GM21786 (cell line): ENCODE data around the gene HSFY2.
"Not testable (repeated sequence)": the region's sequence is repeated elsewhere in the genome, so short reads cannot be mapped to it uniquely, and the experiment has no call there.

Source experiments
- ATAC-seq: cut with Tn5 transposase; IDR thresholded peaks from one replicate; pipeline ENCODE4 v1.9.1; 2021; ENCODE audit not compliant: unreplicated experiment

HSFY2 gene, protein sequence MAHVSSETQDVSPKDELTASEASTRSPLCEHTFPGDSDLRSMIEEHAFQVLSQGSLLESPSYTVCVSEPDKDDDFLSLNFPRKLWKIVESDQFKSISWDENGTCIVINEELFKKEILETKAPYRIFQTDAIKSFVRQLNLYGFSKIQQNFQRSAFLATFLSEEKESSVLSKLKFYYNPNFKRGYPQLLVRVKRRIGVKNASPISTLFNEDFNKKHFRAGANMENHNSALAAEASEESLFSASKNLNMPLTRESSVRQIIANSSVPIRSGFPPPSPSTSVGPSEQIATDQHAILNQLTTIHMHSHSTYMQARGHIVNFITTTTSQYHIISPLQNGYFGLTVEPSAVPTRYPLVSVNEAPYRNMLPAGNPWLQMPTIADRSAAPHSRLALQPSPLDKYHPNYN

DNA sequence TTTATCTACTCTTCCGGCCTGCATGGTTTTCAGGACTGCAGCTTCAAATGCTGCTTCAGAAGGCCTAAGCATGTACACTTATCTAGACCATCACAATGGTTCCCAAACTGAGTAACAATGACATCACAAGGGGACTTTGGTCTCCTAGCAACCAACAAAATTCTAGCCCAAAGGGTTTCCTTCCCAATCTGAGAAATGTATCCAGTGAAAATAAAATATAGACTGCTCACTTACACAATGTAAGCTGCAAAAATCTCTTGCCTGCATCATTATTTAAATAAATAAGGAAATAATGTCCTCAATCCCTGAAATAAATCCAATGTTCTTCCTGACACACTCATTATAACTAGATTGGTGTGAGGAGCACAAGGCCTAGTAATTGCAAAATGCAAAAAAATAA lies at the start of gene HSFY2:
HSFY2 (minus strand) TSS at position 101 of the 400 bp plus-strand sequence. CDS start 117 bp downstream, outside the sequence.
- not testable (repeated sequence) for ATAC-seq

DNA sequence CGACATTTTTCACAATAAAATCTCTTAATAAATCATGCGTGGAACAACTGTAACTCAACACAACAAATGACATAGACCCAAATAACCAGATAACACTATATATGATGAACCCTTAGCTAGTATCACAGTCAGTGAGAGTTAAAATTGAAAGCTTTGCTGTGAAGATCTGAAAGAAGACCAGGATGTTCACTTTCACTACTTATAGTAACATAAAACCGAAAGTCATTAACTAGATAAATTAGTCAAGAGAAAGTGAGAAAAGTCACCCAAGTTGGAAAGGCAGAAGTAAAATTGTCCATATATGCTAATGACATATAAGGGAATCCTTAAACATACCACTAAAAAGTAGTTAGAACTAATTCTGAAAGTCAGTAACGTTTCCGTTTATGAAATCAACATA lies 42.2 kb upstream of the HSFY2 start:
- not testable (repeated sequence) for ATAC-seq

- not testable (repeated sequence) for ATAC-seq
Observed at GRCh38 chrY:18788757-18789406, 15.3 kb upstream of the HSFY2 start.

GRCh38 chrY:18754077-18754476 lies 19.5 kb downstream of the HSFY2 start:
- ATAC-seq = not testable (repeated sequence)

- ATAC-seq = not testable (repeated sequence)
Observed at GRCh38 chrY:18753133-18753815, 20.3 kb downstream of the HSFY2 start.

GRCh38 chrY:18723714-18724113 lies 49.8 kb downstream of the HSFY2 start:
- not testable (repeated sequence) for ATAC-seq
